Transverse colon (tissue), 4 donors: ENCODE measurements around the gene SERGEF. TPM values are rescaled to one million over a fixed set of nuclear protein-coding genes. Genes with fewer than 3 reads are reported as not detected.

ENCODE experiments used
- DNase-seq: peaks from one replicate; pipeline ENCODE4 v3.0.0-alpha.2; 2019
- H3K27ac ChIP-seq, 4 donors: fragments of 200-600 bp; sonication (generic); 2 replicates each; pipeline ENCODE4 v1.5.1; 2016 to 2018; ENCODE audit warnings: inconsistent platforms in 4 of 4
- H3K27me3 ChIP-seq: fragments of 200-600 bp; sonication (generic); 2 replicates; pipeline ENCODE4 v1.5.1; 2017; ENCODE audit warnings: inconsistent platforms
- H3K36me3 ChIP-seq, 4 donors: fragments of 200-600 bp; sonication (generic); 2 replicates each; pipeline ENCODE4 v1.5.1; 2017 to 2019; ENCODE audit warnings: inconsistent platforms in 4 of 4
- H3K4me1 ChIP-seq, 4 donors: fragments of 200-600 bp; sonication (generic); 2 replicates each; pipeline ENCODE4 v1.5.1; 2017 to 2020; ENCODE audit warnings: inconsistent platforms in 4 of 4
- H3K4me3 ChIP-seq, 4 donors: fragments of 200-600 bp; sonication (generic); 1 replicate in 1 of 4; 2 replicates in 3 of 4; pipeline versions ENCODE4 v1.5.1 to v1.6.1; 2017 to 2019; ENCODE audit warnings: inconsistent platforms in 4 of 4
- H3K9me3 ChIP-seq, 2 donors: fragments of 200-600 bp; sonication (generic); 2 replicates each; pipeline ENCODE4 v1.5.1; 2017 to 2019; ENCODE audit warnings: inconsistent platforms in 2 of 2
- EP300 ChIP-seq: sonication (generic); formaldehyde crosslinking; IDR thresholded peaks from one replicate; pipeline ENCODE4 v1.6.1; 2017; ENCODE audit warnings: antibody characterized with exemption, low read depth
- POLR2A ChIP-seq: fragments of 450-650 bp; IDR thresholded peaks from one replicate; pipeline ENCODE4 v1.6.1; 2016; ENCODE audit warnings: antibody characterized with exemption, mild to moderate bottlenecking, moderate library complexity
- POLR2AphosphoS5 ChIP-seq, 3 donors: sonication (generic); formaldehyde crosslinking; IDR thresholded peaks; one replicate each; pipeline ENCODE4 v1.6.1; 2016; ENCODE audit warnings: antibody characterized with exemption in 3 of 3
- WGBS, 2 donors: methylation state at CpG; one replicate each; pipeline ENCODE4 v1.1.5; 2018; ENCODE audit warnings: low coverage in 1 of 2; 5-methylcytosine and 5-hydroxymethylcytosine counted together
- in situ Hi-C, 4 donors: fragments of 200-750 bp; cut with MboI; loops; one replicate each; pipeline versions ENCODE4 v1.15.0 to v1.15.1; 2017; ENCODE audit warnings: low sequenced_read_pairs in 3 of 4, low pct_ligation_motif_present in 1 of 4, low pct_unique_long_range_greater_than_20kb in 1 of 4
- intact Hi-C: fragments of 100-400 bp; cut with DNase I; formaldehyde crosslinking; loops from one replicate; pipeline ENCODE4 v1.15.1; 2023; ENCODE audit warnings: low total_unique reads
- total RNA-seq, 4 donors: library from RNA; depleted of rRNA; stranded (reverse); fragments of >200 nt; gene quantifications; one replicate each; pipeline ENCODE4 v1.1.0, GENCODE V29; 2016
- TF ChIP-seq, protein P1 (sequence below), 5 experiments: fragments of 200-600 bp in 3 of 5; fragments of 450-650 bp in 2 of 5; sonication (generic) in 3 of 5; IDR thresholded peaks; 1 replicate in 2 of 5; 2 replicates in 3 of 5; pipeline ENCODE4 v1.5.1; 2016 to 2017; ENCODE audit warnings: antibody characterized with exemption in 5 of 5, inconsistent platforms in 3 of 5, mild to moderate bottlenecking in 2 of 5, moderate library complexity in 1 of 5

Gene SERGEF
- total RNA-seq, 4 donors from 2014 or later, result 11.6 to 28.9 (median 19.1) TPM

GRCh38 chr11:18050848-18051247 lies 38.0 kb upstream of the SERGEF start:
- H3K4me3 ChIP-seq, result no peak overlapping the region
- peaks cover 0 to 7% (median 3%) of the 10 kb centered on the region in 4 donors for H3K4me1 ChIP-seq
- no peaks in the 10 kb centered on the region for H3K36me3 ChIP-seq
- H3K27ac ChIP-seq, result no peak overlapping the region
- TF ChIP-seq POLR2AphosphoS5 (IDR thresholded peaks at IDR 0.05), result no peak
- no peak for TF ChIP-seq POLR2A
- no peak for TF ChIP-seq EP300
- TF ChIP-seq, protein P1, sequence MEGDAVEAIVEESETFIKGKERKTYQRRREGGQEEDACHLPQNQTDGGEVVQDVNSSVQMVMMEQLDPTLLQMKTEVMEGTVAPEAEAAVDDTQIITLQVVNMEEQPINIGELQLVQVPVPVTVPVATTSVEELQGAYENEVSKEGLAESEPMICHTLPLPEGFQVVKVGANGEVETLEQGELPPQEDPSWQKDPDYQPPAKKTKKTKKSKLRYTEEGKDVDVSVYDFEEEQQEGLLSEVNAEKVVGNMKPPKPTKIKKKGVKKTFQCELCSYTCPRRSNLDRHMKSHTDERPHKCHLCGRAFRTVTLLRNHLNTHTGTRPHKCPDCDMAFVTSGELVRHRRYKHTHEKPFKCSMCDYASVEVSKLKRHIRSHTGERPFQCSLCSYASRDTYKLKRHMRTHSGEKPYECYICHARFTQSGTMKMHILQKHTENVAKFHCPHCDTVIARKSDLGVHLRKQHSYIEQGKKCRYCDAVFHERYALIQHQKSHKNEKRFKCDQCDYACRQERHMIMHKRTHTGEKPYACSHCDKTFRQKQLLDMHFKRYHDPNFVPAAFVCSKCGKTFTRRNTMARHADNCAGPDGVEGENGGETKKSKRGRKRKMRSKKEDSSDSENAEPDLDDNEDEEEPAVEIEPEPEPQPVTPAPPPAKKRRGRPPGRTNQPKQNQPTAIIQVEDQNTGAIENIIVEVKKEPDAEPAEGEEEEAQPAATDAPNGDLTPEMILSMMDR (IDR thresholded peaks at IDR 0.05), result no peak
- intact Hi-C loops, result no loop called here
- H3K9me3 ChIP-seq, result peaks cover 0 to 6% of the 10 kb centered on the region in 2 donors
- DNase-seq, result no peak
- H3K27me3 ChIP-seq, result peaks cover 28% of the 10 kb centered on the region
- in situ Hi-C loops, result no loop called here
- 38 to 49% methylated on average over 2 of the region's 2 CpGs for WGBS, 2 donors

DNA sequence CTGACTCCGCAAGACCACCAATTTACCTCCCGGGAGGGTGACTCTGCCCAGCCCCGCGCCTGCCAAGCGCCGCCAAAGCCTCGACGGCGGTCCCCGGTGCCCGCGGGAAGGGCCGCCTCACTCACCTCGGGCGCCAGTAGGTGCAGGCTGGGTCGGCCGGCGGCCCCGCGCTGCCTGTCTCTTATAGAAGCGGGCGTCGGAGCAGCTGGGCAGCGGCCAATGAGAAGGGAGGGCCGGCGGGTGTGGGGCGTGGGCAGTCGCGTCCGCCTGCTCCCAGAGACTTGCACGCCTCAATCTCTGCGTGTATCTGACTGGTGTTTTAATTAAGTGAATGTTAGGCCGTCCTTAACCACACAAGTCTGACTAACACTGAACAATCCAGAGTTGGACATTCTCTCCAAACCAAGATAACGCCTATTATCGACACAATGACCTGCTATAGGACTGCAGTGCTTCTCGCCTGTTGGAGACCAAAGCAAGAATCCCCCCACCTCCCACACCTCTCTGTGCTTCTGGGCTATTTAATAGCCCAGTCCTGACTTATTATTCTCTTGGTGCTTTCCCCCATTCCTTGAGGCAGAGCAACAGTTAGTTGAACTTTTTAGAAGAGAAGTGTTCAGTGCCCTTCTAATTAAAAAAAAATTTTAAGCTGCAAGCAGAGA lies 33.4 kb upstream of the SERGEF start, which contains the start of gene TPH1:
TSS of gene TPH1 (minus strand) at position 154 of the 662 bp plus-strand sequence. CDS start 5,507 bp downstream, outside the sequence.
- peaks cover 61% of the 10 kb centered on the region for H3K27me3 ChIP-seq
- H3K9me3 ChIP-seq, result peaks cover 0 to 6% of the 10 kb centered on the region in 2 donors
- H3K4me1 ChIP-seq, result peaks cover 0 to 8% (median 3%) of the 10 kb centered on the region in 4 donors
- H3K36me3 ChIP-seq, result no peaks in the 10 kb centered on the region
- H3K27ac ChIP-seq, result no peak within 1 kb of the TSS
- H3K4me3 ChIP-seq, result peak within 1 kb of the TSS in 1 of 4 donors; percentile 12
- 9 to 30% methylated on average over 3 to 31 of the region's 36 CpGs for WGBS, 2 donors
- in situ Hi-C loops, result no loop called here
- TF ChIP-seq EP300 (no peak), POLR2AphosphoS5 (IDR thresholded peaks at IDR 0.05) (no peak), POLR2A (no peak)
- TF ChIP-seq, protein P1 (IDR thresholded peaks at IDR 0.05), result no peak
- DNase-seq, result peak; percentile 34
- intact Hi-C loops, result no loop called here

GRCh38 chr11:18036456-18036855 lies 23.6 kb upstream of the SERGEF start:
- Histone ChIP-seq H3K9me3 (no peaks in the 10 kb centered on the region), H3K4me3 (no peak overlapping the region), H3K4me1 (no peaks in the 10 kb centered on the region), H3K27me3 (no peaks in the 10 kb centered on the region), H3K36me3 (no peaks in the 10 kb centered on the region), H3K27ac (no peak overlapping the region)
- intact Hi-C loops (no loop called here), in situ Hi-C loops (no loop called here)
- TF ChIP-seq, protein P1 (IDR thresholded peaks at IDR 0.05), result no peak
- no peak for TF ChIP-seq POLR2AphosphoS5 (IDR thresholded peaks at IDR 0.05)
- no peak for TF ChIP-seq EP300
- no peak for TF ChIP-seq POLR2A
- no peak for DNase-seq

DNA sequence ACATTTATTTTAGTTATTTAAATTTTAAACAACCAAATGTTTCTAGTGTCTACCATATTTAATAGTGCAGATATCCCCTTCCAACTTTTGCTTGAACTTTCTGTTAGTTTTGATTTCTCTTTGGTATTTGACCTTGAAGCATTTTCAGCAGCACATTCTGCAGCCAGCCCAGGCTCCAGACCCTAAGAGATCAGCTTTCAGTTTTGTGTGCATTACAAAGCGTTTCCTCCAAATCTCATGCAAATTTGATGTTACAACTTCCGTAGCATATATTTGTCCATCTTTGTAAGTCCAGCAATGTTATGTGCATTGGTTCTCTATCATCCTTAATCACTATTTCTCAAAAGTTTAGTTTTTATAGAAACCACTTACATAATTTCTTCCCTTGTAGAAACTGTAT lies 14.6 kb upstream of the SERGEF start:
- H3K9me3 ChIP-seq, result no peaks in the 10 kb centered on the region
- no peak for DNase-seq
- no peaks in the 10 kb centered on the region for H3K36me3 ChIP-seq
- H3K4me1 ChIP-seq, result no peaks in the 10 kb centered on the region
- 67 to 77% methylated on average over 2 of the region's 2 CpGs for WGBS, 2 donors
- no peaks in the 10 kb centered on the region for H3K27me3 ChIP-seq
- no peak for TF ChIP-seq POLR2A
- no peak for TF ChIP-seq EP300
- TF ChIP-seq, protein P1 (IDR thresholded peaks at IDR 0.05), result no peak
- TF ChIP-seq POLR2AphosphoS5 (IDR thresholded peaks at IDR 0.05), result no peak
- H3K27ac ChIP-seq, result no peak overlapping the region
- intact Hi-C loops (no loop called here), in situ Hi-C loops (no loop called here)
- H3K4me3 ChIP-seq, result no peak overlapping the region
